Keratinocyte (primary cell): Measurements from ENCODE around the gene OSTN. TPM values are rescaled to one million over a fixed set of nuclear protein-coding genes. Genes with fewer than 3 reads are reported as not detected.

Experiments
- DNase-seq: peaks from one replicate; pipeline ENCODE4 v3.0.0-alpha.2; 2011; ENCODE audit warnings: low read depth, missing footprints, low spot score
- FAIRE-seq: peaks from 2 replicates; lab custom pipeline; 2011; peaks lifted over from hg19 to GRCh38; lab: Jason Lieb, UNC
- H2AFZ ChIP-seq: 2 replicates; pipeline ENCODE4 v1.6.0; 2012; ENCODE audit warnings: low read length, control low read depth, inconsistent platforms; ENCODE audit not compliant: control insufficient read depth
- H3K27ac ChIP-seq: 2 replicates; pipeline ENCODE4 v1.5.1; 2011; ENCODE audit warnings: low read length; ENCODE audit not compliant: control insufficient read depth, insufficient read depth
- H3K27me3 ChIP-seq: 3 replicates; pipeline ENCODE4 v1.6.0; 2011; ENCODE audit warnings: low read length; ENCODE audit not compliant: control insufficient read depth, insufficient read depth; ENCODE audit errors: extremely low read depth
- H3K36me3 ChIP-seq, 2 experiments: 2 replicates in 1 of 2; 3 replicates in 1 of 2; pipeline ENCODE4 v1.5.1; 2011; ENCODE audit warnings: low read length in 2 of 2, mild to moderate bottlenecking in 1 of 2; ENCODE audit not compliant: control insufficient read depth in 2 of 2, insufficient read depth in 2 of 2; ENCODE audit errors: extremely low read depth in 1 of 2
- H3K4me1 ChIP-seq: 3 replicates; pipeline ENCODE4 v1.5.1; 2011; ENCODE audit warnings: low read length; ENCODE audit not compliant: control insufficient read depth, insufficient read depth; ENCODE audit errors: extremely low read depth
- H3K4me2 ChIP-seq: 3 replicates; pipeline ENCODE4 v1.6.0; 2011; ENCODE audit warnings: low read depth, low read length; ENCODE audit not compliant: control insufficient read depth, insufficient read depth; ENCODE audit errors: extremely low read depth
- H3K4me3 ChIP-seq, 3 experiments: fragments of 200-600 bp in 1 of 3; sonication (generic) in 1 of 3; 2 replicates in 2 of 3; 3 replicates in 1 of 3; pipeline ENCODE4 v1.5.1; 2011 to 2016; ENCODE audit warnings: low read length in 3 of 3, mild to moderate bottlenecking in 3 of 3, control low read depth in 2 of 3, inconsistent platforms in 1 of 3, low read depth in 1 of 3, mixed read lengths in 1 of 3, mixed run types in 1 of 3, moderate library complexity in 1 of 3; ENCODE audit not compliant: control insufficient read depth in 2 of 3, insufficient read depth in 2 of 3; ENCODE audit errors: extremely low read depth in 1 of 3
- H3K79me2 ChIP-seq: 2 replicates; pipeline ENCODE4 v1.6.0; 2012; ENCODE audit warnings: low read length; ENCODE audit not compliant: control insufficient read depth, insufficient read depth
- H3K9ac ChIP-seq: 3 replicates; pipeline ENCODE4 v1.6.0; 2011; ENCODE audit warnings: low read length; ENCODE audit not compliant: control insufficient read depth, insufficient read depth; ENCODE audit errors: extremely low read depth
- H3K9me1 ChIP-seq: 3 replicates; pipeline ENCODE4 v1.6.0; 2011; ENCODE audit warnings: low read length; ENCODE audit not compliant: control insufficient read depth, insufficient read depth; ENCODE audit errors: extremely low read depth
- H3K9me3 ChIP-seq: 2 replicates; pipeline ENCODE4 v1.5.1; 2012; ENCODE audit warnings: low read depth, low read length; ENCODE audit not compliant: control insufficient read depth
- H4K20me1 ChIP-seq: 3 replicates; pipeline ENCODE4 v1.6.0; 2011; ENCODE audit warnings: low read length; ENCODE audit not compliant: control insufficient read depth, insufficient read depth; ENCODE audit errors: extremely low read depth
- CTCF ChIP-seq, 3 experiments: IDR thresholded peaks in 1 of 3; conservative IDR thresholded peaks in 1 of 3; optimal IDR thresholded peaks in 1 of 3; 2 replicates in 2 of 3; 3 replicates in 1 of 3; pipeline versions ENCODE3 to v1.5.1; 2011; ENCODE audit warnings: low read length in 3 of 3, mild to moderate bottlenecking in 3 of 3, moderate library complexity in 2 of 3, control low read depth in 1 of 3, inconsistent platforms in 1 of 3; ENCODE audit not compliant: insufficient read depth in 2 of 3; ENCODE audit errors: extremely low read depth in 1 of 3
- EZH2 ChIP-seq: IDR thresholded peaks from one replicate; pipeline ENCODE4 v1.6.1; 2012; ENCODE audit warnings: inconsistent platforms, mild to moderate bottlenecking, low read length, moderate library complexity
- dilution Hi-C: fragments of 300-500 bp; cut with MboI; formaldehyde crosslinking; loops from one replicate; pipeline ENCODE4 v1.7.0; 2020; ENCODE audit warnings: low sequenced_read_pairs; ENCODE audit not compliant: extremely low pct_ligation_motif_present
- polyA plus RNA-seq, 5 experiments: library from polyadenylated mRNA; depleted of rRNA in 3 of 5; stranded (reverse) in 3 of 5; stranded (forward) in 1 of 5; unstranded in 1 of 5; fragments of >200 nt; gene quantifications; 1 replicate in 1 of 5; 2 replicates in 3 of 5; 3 replicates in 1 of 5; pipeline versions ENCODE4 v1.2.1 to v1.2.3, GENCODE V29; 2011 to 2012; ENCODE audit warnings: missing spikeins in 2 of 5, low read depth in 1 of 5, low replicate concordance in 1 of 5

OSTN gene
- polyA plus RNA-seq, 1 donor (not counting 4 experiments of a cell fraction or from before 2014, with no cell fraction given): not detected

DNA sequence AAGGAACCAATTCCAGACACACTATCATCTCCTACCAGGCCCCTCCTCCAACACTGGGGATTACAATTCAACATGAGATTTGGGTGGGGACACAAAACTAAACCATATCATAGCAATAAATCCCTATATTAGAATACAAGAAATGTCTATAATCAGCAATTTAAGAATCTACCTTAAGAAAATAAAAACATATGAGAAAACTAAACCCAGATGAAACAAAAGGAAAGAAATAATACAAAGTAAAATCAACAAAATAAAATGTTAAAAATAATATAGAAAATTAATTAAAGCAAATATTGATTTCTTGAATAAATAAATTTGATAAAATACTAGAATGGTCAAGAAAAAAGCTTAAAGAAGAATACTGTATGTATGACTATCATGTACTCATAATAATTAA is 6.1 kb upstream of the OSTN start:
- no peak for FAIRE-seq

GRCh38 chr3:191197761-191198306 is 1.2 kb upstream of the OSTN start:
- no peak for FAIRE-seq
- no peaks in the 10 kb centered on the region for H3K9me3 ChIP-seq

More for the DNA sequence above, 6.1 kb upstream of the OSTN start:
- DNase-seq: no peak
- no peaks in the 10 kb centered on the region for H3K9me1 ChIP-seq
- H3K79me2 ChIP-seq: no peaks in the 10 kb centered on the region
- no peaks in the 10 kb centered on the region for H3K4me1 ChIP-seq
- H3K4me3 ChIP-seq: no peak overlapping the region
- no peak overlapping the region for H3K4me2 ChIP-seq
- no peaks in the 10 kb centered on the region for H3K9me3 ChIP-seq
- H3K27me3 ChIP-seq: peaks cover 3% of the 10 kb centered on the region
- no peak overlapping the region for H3K9ac ChIP-seq
- no peaks in the 10 kb centered on the region for H3K36me3 ChIP-seq
- no peaks in the 10 kb centered on the region for H4K20me1 ChIP-seq
- H3K27ac ChIP-seq: no peak overlapping the region
- dilution Hi-C loops: no loop called here
- TF ChIP-seq EZH2 (no peak), CTCF (optimal IDR thresholded peaks at IDR 0.05 in 1 of 3, IDR thresholded peaks at IDR 0.05 in 1 of 3, conservative IDR thresholded peaks at IDR 0.05 in 1 of 3; ENCODE audit: extremely low read depth in 1 of 3, insufficient read depth in 2 of 3, low read length in 3 of 3) (no peak)
- no peak overlapping the region for H2AFZ ChIP-seq

More at GRCh38 chr3:191197761-191198306, 1.2 kb upstream of the OSTN start:
- Histone ChIP-seq H3K27me3 (peaks cover 9% of the 10 kb centered on the region), H3K9me1 (no peaks in the 10 kb centered on the region), H4K20me1 (no peaks in the 10 kb centered on the region), H3K4me1 (no peaks in the 10 kb centered on the region), H3K4me3 (no peak overlapping the region), H3K9ac (no peak overlapping the region), H3K79me2 (no peaks in the 10 kb centered on the region), H3K36me3 (no peaks in the 10 kb centered on the region), H2AFZ (no peak overlapping the region), H3K27ac (no peak overlapping the region), H3K4me2 (no peak overlapping the region)
- no peak for DNase-seq
- no peak for TF ChIP-seq CTCF (optimal IDR thresholded peaks at IDR 0.05 in 1 of 3, IDR thresholded peaks at IDR 0.05 in 1 of 3, conservative IDR thresholded peaks at IDR 0.05 in 1 of 3; ENCODE audit: extremely low read depth in 1 of 3, insufficient read depth in 2 of 3, low read length in 3 of 3)
- TF ChIP-seq EZH2: no peak
- dilution Hi-C loops: no loop called here
